ENCODE measurements around the gene ZNF415.
A peak's percentile ranks its signal among the peaks of the same experiment; 100 is the strongest.

Gene ZNF415

GRCh38 chr19:53085496-53085895 lies 47.2 kb downstream of the ZNF415 start:
- peaks cover 45 to 75% of the 10 kb centered on the region in 2 donors for H3K36me3 ChIP-seq (ENCODE audit: control insufficient read depth in 1 of 2, insufficient read depth in 2 of 2, low read length in 2 of 2)

GRCh38 chr19:53082929-53083328 lies 49.8 kb downstream of the ZNF415 start:
- Histone ChIP-seq H3K27ac (ENCODE audit: low read length) (no peak overlapping the region), H3K9me3 (ENCODE audit: control insufficient read depth in 1 of 2, low read length in 2 of 2) (peaks cover 0 to 12% of the 10 kb centered on the region in 2 donors), H3K36me3 (ENCODE audit: control insufficient read depth in 1 of 2, insufficient read depth in 2 of 2, low read length in 2 of 2) (peaks cover 33 to 56% of the 10 kb centered on the region in 2 donors), H3K4me3 (ENCODE audit: low read depth in 1 of 2, low read length in 2 of 2) (no peak overlapping the region), H3K27me3 (ENCODE audit: low read depth, low read length) (no peaks in the 10 kb centered on the region), H3K4me1 (ENCODE audit: control insufficient read depth in 1 of 2, insufficient read depth in 2 of 2, low read length in 2 of 2) (no peaks in the 10 kb centered on the region)

More at GRCh38 chr19:53085496-53085895, 47.2 kb downstream of the ZNF415 start:
- H3K27me3 ChIP-seq (ENCODE audit: low read depth, low read length) = no peaks in the 10 kb centered on the region
- H3K27ac ChIP-seq (ENCODE audit: low read length) = no peak overlapping the region
- H3K9me3 ChIP-seq (ENCODE audit: control insufficient read depth in 1 of 2, low read length in 2 of 2) = peaks cover 0 to 10% of the 10 kb centered on the region in 2 donors
- H3K4me3 ChIP-seq (ENCODE audit: low read depth in 1 of 2, low read length in 2 of 2) = no peak overlapping the region
- H3K4me1 ChIP-seq (ENCODE audit: control insufficient read depth in 1 of 2, insufficient read depth in 2 of 2, low read length in 2 of 2) = no peaks in the 10 kb centered on the region

GRCh38 chr19:53079313-53079924 lies 53.3 kb downstream of the ZNF415 start:
- Histone ChIP-seq H3K9me3 (ENCODE audit: control insufficient read depth in 1 of 2, low read length in 2 of 2) (peaks cover 8 to 14% of the 10 kb centered on the region in 2 donors), H3K27me3 (ENCODE audit: low read depth, low read length) (no peaks in the 10 kb centered on the region), H3K4me1 (ENCODE audit: control insufficient read depth in 1 of 2, insufficient read depth in 2 of 2, low read length in 2 of 2) (no peaks in the 10 kb centered on the region), H3K4me3 (ENCODE audit: low read depth in 1 of 2, low read length in 2 of 2) (no peak overlapping the region), H3K27ac (ENCODE audit: low read length) (no peak overlapping the region), H3K36me3 (ENCODE audit: control insufficient read depth in 1 of 2, insufficient read depth in 2 of 2, low read length in 2 of 2) (peaks cover 34 to 49% of the 10 kb centered on the region in 2 donors)

GRCh38 chr19:53078668-53079067 lies 54.0 kb downstream of the ZNF415 start:
- Histone ChIP-seq H3K27ac (ENCODE audit: low read length) (no peak overlapping the region), H3K36me3 (ENCODE audit: control insufficient read depth in 1 of 2, insufficient read depth in 2 of 2, low read length in 2 of 2) (peaks cover 40 to 51% of the 10 kb centered on the region in 2 donors), H3K27me3 (ENCODE audit: low read depth, low read length) (no peaks in the 10 kb centered on the region), H3K4me1 (ENCODE audit: control insufficient read depth in 1 of 2, insufficient read depth in 2 of 2, low read length in 2 of 2) (no peaks in the 10 kb centered on the region), H3K4me3 (ENCODE audit: low read depth in 1 of 2, low read length in 2 of 2) (no peak overlapping the region), H3K9me3 (ENCODE audit: control insufficient read depth in 1 of 2, low read length in 2 of 2) (peaks cover 8 to 14% of the 10 kb centered on the region in 2 donors)

GRCh38 chr19:53076984-53077383 lies 55.7 kb downstream of the ZNF415 start:
- no peaks in the 10 kb centered on the region for H3K27me3 ChIP-seq (ENCODE audit: low read depth, low read length)
- peaks cover 41 to 51% of the 10 kb centered on the region in 2 donors for H3K36me3 ChIP-seq (ENCODE audit: control insufficient read depth in 1 of 2, insufficient read depth in 2 of 2, low read length in 2 of 2)
- H3K4me1 ChIP-seq (ENCODE audit: control insufficient read depth in 1 of 2, insufficient read depth in 2 of 2, low read length in 2 of 2) = no peaks in the 10 kb centered on the region
- H3K27ac ChIP-seq (ENCODE audit: low read length) = no peak overlapping the region
- peak overlapping the region in 1 of 2 donors; percentile 26 for H3K4me3 ChIP-seq (ENCODE audit: low read depth in 1 of 2, low read length in 2 of 2)
- peaks cover 14% of the 10 kb centered on the region in 2 donors for H3K9me3 ChIP-seq (ENCODE audit: control insufficient read depth in 1 of 2, low read length in 2 of 2)

- Histone ChIP-seq H3K4me3 (ENCODE audit: low read depth in 1 of 2, low read length in 2 of 2) (peak overlapping the region; percentile 29 to 42), H3K27ac (ENCODE audit: low read length) (no peak overlapping the region), H3K4me1 (ENCODE audit: control insufficient read depth in 1 of 2, insufficient read depth in 2 of 2, low read length in 2 of 2) (no peaks in the 10 kb centered on the region), H3K9me3 (ENCODE audit: control insufficient read depth in 1 of 2, low read length in 2 of 2) (peaks cover 47 to 54% of the 10 kb centered on the region in 2 donors), H3K36me3 (ENCODE audit: control insufficient read depth in 1 of 2, insufficient read depth in 2 of 2, low read length in 2 of 2) (peaks cover 42 to 76% of the 10 kb centered on the region in 2 donors), H3K27me3 (ENCODE audit: low read depth, low read length) (no peaks in the 10 kb centered on the region)
Observed at GRCh38 chr19:53068834-53069233, 63.9 kb downstream of the ZNF415 start.

GRCh38 chr19:53068199-53068598 lies 64.5 kb downstream of the ZNF415 start:
- H3K27ac ChIP-seq (ENCODE audit: low read length) = no peak overlapping the region
- H3K9me3 ChIP-seq (ENCODE audit: control insufficient read depth in 1 of 2, low read length in 2 of 2) = peaks cover 44 to 59% of the 10 kb centered on the region in 2 donors
- H3K27me3 ChIP-seq (ENCODE audit: low read depth, low read length) = no peaks in the 10 kb centered on the region
- no peaks in the 10 kb centered on the region for H3K4me1 ChIP-seq (ENCODE audit: control insufficient read depth in 1 of 2, insufficient read depth in 2 of 2, low read length in 2 of 2)
- H3K4me3 ChIP-seq (ENCODE audit: low read depth in 1 of 2, low read length in 2 of 2) = peak overlapping the region; percentile 29 to 42
- peaks cover 36 to 69% of the 10 kb centered on the region in 2 donors for H3K36me3 ChIP-seq (ENCODE audit: control insufficient read depth in 1 of 2, insufficient read depth in 2 of 2, low read length in 2 of 2)

GRCh38 chr19:53057904-53058580 lies 74.7 kb downstream of the ZNF415 start:
- H3K27me3 ChIP-seq (ENCODE audit: low read depth, low read length) = no peaks in the 10 kb centered on the region
- no peaks in the 10 kb centered on the region for H3K36me3 ChIP-seq (ENCODE audit: control insufficient read depth in 1 of 2, insufficient read depth in 2 of 2, low read length in 2 of 2)
- peak overlapping the region in 1 of 2 donors; percentile 63 for H3K4me3 ChIP-seq (ENCODE audit: low read depth in 1 of 2, low read length in 2 of 2)
- peaks cover 12 to 30% of the 10 kb centered on the region in 2 donors for H3K9me3 ChIP-seq (ENCODE audit: control insufficient read depth in 1 of 2, low read length in 2 of 2)
- H3K27ac ChIP-seq (ENCODE audit: low read length) = no peak overlapping the region
- peaks cover 0 to 7% of the 10 kb centered on the region in 2 donors for H3K4me1 ChIP-seq (ENCODE audit: control insufficient read depth in 1 of 2, insufficient read depth in 2 of 2, low read length in 2 of 2)

Data from muscle layer of duodenum (tissue), 2 donors.